CD4-positive, alpha-beta T cell treated with Interferon gamma for 1 hour (primary cell): ENCODE data around the gene YPEL2.
A peak's percentile ranks its signal among the peaks of the same experiment; 100 is the strongest.

Experiments
- DNase-seq: peaks from one replicate; pipeline ENCODE4 v3.0.0-alpha.2; 2020

YPEL2 gene

DNA sequence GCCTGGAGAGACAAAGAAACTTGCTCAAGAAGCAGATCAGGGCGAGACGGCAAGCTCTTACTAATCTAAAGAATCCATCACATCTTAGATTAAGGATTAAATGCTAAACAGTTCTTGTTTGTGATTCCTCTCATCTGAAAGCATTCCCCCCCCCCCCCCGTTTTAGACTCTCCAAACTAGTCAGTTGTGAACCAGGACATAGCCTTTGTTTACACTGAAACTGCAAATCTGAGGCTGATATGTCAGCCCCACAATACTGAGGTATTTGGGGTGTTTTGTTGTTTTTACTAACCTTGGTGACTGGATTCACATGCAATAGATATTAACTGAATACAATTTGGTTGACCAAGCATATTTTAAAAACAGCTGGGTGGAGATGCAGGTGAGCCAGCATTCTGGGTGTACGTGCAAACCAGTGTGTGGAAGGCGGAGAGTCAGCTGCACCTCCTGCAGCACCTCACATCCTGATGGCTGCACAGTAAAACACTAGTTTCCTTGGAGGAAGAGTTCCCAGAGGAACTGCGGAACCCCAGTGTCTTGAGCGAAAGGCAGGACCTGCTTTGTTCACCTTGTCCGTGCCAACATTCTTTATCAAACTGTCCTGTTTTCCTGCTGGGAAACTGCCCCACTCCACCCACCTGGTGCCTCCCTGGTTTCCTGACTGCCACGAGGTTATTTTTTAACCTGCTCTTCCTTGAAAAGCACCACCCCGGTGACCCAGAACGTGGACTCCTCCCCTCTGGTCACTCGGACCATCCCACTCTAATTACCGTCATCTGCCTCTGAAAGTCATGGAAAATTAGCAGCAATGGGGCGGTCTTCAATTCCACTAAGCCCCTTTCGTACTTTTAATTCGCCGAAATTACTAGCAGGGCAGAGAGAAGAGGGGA is 1.2 kb upstream of the YPEL2 start:
- DNase-seq: no peak

DNA sequence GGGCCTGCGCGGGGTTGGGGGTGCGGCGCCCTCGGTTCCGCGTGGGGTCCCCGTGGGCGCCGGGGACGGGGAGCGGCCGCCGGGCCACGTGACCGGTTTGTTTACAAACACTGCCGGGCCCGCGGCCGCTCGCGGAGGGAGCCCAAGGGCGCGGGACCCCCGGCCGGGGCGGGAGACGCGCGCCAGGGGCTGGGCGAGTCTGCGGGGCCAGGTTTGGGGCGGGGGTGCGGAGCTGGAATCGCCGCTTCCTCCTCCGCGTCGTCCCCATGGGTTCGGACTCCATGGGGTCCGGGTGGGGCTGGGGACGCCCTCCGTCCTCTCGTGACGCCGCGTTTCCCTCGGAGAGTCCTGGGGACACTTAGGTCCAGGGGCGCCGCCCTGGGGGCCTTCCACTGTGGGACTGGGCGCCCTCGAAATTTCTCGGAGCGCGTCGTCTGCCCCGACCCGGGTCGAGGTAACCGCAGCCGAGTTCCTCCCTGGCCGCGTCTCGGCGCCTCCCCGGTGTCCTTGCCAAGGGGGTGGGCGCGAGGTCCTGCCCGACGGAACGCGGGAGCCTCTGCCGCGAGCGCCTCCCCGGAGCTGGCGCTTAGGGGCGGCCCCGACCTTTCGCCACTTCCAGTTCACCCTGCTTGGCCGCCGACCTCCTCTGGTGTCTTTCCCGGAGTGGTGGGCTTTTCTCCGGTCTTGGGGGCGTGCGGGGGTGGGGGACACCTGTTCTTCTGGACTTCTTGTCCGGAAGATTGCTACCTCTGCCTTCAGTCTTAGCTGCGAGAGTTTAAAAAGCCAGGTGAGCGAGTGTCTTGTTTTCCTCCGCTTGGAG is 684 bp downstream of the YPEL2 start:
- DNase-seq: peak; percentile 3

DNA sequence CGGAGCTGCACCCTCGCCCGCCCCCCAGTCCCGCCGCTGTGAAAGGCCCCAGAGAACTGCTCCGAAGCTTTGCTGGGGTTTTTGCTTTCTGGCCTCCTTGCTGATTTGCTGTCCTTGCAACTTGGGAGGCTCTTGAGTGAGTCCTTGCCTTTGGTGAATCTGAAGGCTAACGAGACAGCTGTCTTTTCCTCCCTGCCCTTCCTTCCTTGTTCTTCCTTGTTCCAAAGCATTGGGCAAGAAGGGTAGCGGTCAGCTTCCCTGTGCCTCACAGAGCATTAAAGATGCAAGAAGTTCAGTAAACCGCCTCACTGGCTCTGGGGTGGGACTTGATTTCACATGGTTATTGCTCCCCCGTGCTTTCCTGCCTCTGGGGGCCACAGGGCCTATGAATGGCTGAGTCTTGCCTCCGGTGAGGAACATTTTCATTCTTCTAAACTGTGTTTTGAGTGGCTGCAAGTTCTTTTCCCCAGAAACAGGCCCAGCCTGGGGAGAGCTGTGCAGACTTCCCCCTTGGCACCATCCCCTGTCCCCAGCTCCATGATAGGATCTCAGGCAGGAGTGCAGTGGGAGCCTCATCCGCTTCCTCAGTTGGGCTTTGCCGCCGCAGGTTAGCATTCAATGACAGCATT is 1.4 kb downstream of the YPEL2 start:
- no peak for DNase-seq

DNA sequence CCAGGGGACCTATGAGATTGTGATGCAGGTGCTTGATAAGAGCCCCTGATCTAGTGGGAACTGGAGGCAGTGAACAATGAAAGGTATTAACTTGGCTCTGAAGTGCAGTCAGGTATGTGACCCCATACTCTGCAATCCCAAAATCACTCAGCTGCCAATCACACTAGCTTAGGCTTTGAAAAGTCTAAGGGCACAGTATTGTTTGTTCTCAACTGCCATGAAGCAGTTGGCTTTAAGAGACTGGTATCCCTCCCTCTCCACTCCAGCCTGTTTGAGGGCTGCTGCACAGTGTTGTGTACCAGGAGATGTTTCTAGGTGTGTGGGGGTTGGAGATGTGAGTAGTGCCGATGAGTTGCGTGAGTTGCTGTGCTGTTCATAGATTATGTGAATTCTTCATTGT is 2.4 kb downstream of the YPEL2 start:
- DNase-seq: no peak

DNA sequence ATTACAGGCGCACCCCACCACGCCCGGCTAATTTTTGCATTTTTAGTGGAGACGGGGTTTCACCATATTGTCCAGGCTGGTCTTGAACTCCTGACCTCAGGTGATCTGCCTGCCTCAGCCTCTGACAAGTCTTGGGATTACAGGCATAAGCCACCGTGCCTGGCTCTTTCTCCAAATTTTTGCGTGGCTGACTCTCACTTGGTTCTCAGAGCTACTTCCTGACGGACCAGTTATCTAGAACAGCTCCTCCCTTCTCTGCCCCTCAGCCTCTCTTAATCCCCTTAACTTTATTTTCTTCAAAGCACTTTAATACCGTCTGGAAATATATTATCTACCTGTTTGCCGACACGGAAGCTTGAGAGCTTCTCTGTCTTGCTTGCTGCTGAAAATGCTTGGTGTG is 4.2 kb downstream of the YPEL2 start:
- no peak for DNase-seq

DNA sequence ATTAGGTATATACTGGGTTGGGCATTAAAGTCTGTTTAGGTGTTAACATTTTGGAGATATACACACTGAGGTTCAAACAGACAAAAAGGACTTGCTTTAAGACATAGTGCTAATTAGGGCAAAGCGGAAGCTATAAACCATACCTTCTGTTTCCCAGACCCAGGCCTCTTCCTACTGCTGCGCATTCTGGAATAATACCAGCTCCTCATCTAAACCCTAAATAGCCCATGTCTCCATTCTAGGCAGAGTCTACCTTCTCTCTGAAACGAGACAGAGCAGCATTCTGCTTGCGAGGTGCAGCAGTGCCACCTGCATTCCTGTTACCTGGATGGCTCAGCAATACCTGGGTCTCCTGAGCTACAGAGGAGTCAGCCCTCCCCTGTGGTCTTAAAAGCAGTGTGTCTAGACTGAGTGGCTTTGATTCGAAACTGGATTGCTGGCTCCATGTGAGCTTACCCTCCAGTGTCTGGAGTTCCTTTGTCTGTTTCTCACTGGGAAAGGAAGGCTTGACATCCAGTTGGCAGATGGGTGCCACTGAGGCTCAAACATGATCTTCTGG is 6.4 kb downstream of the YPEL2 start:
- no peak for DNase-seq

DNA sequence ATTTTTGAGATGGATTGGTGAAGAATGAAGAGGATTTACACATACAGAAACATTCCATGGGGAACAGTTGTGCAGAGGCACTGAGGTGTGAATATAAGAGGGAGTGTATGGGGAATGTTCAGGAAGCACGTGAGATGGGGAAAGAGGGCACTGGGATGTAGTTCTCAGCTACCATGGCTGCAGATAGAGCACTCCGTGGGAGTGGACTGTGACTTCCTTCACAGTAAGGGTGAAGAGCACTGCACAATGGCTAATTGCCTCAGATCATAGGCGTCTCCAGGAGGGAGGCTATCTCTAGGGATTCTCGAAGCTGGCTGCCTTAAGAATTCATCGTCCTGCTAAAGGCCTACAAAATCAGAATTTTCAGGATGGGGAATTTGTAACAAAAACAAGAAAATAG is 7.0 kb downstream of the YPEL2 start:
- no peak for DNase-seq

DNA sequence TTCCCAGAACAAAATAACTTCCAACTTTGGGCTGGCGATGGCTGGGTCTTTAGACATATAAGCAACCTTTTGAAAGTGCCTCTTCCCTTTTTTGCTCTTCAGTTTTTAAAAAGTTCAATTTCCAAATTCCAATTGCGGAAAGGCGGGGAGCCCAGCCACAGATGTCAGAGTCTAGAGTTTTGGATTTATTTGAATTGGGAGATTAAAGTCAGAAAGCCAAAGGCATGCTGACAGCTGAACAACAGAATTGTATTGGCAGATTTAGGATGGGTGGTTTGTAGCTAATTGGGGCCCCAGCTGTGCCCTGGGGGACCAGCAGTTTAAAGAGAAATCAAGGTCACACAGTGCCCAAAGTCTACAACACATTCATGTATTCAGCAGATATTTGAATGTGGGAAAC is 10.5 kb downstream of the YPEL2 start:
- DNase-seq: no peak

DNA sequence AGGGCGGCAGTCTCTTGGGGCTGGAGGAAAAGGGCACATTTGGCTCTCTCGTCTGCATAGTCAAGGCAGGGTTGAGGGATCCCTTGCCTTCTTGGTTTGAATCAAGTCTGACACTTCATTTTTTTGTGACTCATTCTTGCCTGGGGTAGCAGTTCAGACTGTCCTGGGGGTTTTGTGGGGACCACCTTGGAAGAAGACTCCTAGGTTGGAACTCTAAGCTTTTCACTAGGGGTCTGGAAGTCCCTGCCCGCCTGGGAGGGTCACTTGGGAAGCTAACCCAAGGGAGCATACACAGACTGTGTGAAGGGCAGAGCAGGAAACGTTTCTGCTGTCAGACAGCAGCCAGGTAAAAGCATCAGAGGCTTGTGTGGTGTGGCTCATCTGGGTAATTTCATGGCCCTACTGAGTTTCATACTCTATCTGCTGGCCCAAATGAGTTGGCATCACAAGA is 11.3 kb downstream of the YPEL2 start:
- no peak for DNase-seq

DNA sequence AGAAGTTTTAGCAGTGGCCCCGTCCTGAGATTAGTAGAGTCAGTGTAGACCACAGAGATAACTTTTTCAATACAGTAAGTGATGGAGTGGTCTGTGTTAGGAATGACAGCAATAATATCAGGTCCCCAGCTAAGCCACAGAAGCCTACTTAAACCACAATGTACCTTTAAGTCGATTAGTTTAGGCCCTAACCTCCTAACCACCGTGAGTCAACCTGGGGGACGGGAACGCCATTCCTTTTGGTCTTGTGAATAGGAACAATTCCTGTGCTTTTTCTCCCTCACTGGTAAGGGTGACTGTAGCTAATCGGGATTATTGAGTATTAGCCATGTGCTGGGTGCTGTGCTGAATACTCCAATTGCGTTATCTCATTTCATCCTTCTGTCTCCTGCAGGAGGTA is 14.0 kb downstream of the YPEL2 start:
- no peak for DNase-seq

DNA sequence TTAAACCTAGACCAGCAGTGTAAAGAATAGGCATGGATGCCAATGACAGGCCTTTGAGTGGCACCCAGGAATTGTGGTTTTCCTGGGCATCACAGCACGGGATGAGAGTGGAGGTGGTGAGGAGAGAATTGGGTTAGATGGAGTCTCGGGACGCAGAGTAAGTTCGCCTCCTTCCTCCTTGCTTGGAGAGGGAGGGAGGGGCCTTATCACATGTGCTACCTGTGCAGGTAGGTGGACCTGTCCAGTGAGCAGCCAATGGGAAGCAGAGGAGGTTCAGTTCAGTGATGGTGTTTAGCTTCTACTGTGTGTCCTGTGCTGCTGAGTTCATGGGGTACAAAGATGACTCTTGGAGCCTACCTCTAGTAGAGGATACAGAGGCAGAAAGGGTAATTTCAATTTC is 14.9 kb downstream of the YPEL2 start:
- no peak for DNase-seq

DNA sequence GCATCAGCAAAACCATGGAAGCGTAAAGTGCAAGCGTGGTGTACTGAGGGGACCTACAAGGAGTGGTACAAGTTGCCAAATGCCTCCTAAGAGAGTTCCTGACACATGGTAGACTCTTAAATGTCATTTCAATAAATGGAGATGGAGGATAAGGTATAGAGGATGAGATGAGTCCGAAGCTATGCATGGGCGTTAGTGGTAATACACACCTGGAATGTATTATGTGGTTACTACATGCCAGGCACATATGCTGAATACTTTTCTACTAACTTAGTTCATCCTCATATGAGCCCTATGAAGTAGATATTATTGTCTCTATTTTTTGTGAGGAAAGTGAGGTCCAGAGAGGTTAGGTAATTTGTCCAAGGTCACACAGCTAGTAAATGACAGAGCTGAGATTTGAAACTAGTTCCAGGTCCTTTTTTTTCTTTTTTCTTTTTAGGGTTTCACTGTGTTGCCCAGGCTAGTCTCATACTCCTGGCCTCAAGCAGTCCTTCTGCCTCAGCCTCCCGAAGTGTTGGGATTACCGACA is 15.5 kb downstream of the YPEL2 start:
- no peak for DNase-seq

DNA sequence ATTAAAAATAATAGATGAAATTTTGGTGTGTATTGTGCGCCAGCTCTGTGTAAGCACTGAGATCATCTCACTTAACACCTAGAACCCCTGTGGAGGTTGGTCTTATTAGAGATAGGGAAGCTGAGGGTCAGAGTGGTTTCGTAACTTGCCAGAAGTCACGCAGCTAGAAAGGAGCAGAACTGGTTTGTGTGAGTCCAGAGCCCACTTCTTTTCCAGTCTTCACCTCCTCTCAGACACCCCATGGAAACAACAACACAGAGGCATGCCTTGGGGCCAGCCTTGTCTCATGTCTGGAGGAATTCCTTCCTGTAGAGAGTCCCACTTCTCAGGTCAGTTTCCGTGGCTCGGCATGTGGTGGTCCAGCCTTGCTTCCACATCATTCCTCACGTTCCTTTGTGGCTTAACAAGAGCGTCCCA is 16.5 kb downstream of the YPEL2 start:
- no peak for DNase-seq

DNA sequence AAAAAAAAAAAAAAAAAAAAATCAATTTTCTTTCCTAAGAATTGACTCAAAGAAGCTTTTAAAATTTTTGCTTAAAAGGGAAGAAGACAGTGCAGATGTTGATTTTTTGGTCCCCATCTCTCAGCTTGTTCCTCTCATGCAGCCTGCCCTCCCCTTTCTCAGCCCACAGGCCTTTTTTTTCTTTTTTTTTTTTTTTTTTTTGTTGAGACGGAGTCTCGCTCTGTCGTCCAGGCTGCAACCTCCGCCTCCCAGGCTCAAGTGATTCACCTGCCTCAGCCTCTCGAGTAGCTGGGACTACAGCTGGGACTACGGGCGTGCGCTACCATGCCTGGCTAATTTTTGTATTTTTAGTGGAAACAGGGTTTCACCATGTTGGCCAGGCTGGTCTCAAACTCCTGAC is 17.7 kb downstream of the YPEL2 start:
- DNase-seq: no peak

DNA sequence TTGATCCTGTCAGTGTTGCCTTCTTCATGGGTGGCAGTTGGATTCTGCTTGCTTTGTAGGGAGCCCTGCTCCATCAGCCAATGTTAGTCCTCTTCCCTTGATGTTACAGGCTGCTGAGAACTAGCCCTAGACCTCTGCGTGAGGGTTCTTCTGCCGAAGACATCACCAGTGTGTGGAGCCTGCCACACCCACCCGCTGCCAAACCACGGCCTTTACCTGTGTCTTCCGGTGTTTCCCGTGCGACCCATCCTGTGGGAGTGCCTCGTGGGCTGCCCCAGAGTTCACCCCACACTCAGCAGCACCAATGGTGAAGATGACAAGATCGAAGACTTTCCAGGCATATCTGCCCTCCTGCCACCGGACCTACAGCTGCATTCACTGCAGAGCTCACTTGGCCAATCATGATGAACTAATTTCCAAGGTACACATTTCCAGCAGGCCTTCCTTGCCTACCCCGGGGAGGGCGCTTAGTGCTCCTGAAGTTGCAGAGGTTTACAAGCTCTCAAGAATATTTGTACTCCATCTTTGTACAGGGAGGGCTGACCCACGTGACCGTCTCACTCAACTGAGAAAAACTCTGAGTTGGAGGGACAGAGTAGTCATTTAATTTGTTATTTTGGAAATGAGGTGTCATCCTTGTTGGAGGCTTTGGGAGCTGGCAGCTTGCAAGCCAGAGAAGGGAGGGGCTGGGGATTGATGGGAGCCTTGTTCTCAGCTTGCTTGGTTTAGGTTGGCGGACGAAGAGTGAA is 21.8 kb downstream of the YPEL2 start:
- no peak for DNase-seq

DNA sequence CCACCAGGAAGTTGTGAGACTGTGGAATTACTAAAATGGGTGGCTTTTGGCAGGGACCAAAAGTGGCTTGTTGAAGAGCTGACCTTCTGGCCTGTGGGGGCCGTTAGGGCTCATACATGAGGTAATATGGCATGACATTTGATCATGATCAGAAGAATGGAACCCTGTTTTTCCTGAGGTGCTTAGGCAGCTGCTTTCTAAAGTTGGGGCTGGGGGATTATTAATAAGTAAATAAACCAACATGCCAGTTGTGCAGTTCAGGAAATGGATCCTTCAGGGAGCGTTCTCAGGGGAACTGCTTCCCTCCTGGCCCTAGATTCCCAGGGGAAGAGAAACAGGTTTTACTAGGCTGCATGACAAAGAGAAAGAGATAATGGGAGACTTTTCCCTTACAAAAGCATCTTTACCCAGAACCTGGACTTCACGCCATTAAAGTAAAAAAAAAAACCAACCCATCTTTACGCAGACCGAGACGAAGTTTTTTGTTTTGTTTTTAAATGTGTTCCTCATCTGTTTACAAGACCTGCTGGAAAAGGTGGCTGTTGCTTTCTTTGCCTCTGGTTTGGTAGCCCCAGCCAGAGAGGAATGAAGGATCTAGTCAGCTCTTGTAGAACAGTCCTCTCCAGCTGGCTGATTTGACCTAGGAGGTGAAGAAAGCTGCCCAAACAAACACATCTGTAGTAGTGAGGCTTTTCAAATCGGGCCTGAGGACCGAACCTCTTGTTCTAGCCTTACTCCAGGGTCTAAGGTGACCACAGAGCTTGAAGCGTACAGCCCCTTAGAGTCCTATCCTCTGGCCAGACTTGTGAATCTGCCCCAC is 22.7 kb downstream of the YPEL2 start:
- no peak for DNase-seq

DNA sequence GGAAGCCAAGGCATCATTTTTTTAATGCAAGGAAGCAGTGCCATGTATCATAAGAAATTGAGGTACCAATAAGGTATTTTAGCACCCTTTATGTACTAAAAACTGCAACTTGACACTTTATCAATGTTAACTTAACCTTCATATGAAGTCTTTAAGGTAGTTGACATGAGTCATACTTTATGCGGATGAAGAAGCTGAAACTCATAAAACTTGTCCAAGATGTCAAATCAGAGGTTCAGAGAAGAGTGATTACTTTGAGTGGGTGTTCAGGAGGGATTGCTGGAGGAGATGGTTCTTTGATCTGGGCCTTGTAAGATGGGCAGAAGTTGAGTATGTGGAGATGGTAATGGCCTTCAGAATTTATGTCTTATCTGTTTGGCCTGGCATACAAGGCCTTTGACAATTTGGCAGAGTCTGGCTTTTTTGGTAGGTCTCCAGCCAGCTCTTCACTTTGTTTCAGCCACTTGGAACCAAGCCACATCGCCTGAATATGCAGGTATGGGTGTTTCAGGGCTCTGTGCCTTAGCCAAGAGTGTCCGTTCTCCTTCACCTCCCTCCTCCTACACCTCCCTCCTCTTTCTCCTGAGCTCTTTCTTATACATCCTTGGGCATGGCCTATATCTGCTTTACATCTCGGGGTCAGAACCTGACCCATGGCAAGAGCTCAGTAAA is 23.7 kb downstream of the YPEL2 start:
- no peak for DNase-seq

DNA sequence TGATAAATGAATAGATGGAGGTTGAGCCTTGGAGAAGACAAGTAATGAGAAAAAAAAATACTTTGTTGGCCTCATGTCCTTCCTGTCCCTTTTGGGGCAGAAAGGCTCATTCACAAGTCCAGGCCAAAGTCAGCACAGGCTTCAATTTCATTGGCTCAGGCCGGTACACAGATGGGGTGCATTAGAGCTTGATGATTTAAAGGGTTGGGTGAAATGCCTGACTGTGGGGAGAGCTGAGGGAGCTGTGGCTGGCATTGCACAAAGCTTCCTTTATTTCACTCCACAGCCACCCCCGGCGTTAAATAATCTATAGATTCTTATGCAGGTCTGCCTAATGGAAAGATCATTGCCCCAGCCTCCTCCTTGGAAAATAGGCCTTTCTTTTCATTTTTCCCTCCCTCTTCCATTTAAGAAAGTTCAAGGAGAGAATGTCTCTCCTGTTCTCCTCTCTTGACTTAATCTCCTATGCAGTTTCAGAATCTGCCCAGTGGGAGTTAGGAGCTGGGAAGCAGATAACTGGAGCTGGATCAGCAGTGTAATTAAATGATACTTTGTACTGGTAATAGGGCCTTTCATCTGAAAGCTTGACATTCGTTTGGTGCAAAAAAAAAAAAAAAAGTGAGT is 24.4 kb downstream of the YPEL2 start:
- DNase-seq: no peak

DNA sequence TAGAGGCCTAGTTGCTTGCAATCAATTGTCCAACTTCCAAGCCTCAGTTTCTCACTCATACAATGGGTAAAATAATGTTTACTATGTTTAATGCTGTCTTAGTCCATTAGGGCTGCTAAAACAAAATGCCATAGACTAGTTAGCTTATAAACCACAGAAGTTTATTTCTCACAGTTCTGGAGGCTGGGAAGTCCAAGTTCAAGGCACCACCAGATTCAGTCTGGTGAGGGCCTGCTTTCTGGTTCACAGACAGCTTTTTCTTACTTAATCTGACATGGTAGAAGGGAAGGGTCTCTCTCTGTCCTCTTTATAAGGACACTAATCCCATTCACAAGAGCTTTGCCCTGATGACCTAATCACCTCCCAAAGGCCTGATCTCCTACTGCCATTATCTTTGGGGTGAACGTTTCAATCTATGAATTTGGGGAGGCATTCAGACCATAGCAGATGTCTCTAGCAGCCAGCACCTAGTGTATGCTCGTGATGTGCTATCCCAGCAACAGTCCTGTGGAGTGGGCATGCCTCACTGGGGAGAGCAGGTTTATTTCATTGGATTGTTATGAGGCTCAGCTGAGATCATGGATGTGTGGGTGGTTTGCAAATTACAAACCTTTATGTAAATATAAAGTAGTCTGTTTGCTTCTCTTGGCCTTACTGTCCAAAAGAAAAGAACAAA is 25.2 kb downstream of the YPEL2 start:
- DNase-seq: no peak

DNA sequence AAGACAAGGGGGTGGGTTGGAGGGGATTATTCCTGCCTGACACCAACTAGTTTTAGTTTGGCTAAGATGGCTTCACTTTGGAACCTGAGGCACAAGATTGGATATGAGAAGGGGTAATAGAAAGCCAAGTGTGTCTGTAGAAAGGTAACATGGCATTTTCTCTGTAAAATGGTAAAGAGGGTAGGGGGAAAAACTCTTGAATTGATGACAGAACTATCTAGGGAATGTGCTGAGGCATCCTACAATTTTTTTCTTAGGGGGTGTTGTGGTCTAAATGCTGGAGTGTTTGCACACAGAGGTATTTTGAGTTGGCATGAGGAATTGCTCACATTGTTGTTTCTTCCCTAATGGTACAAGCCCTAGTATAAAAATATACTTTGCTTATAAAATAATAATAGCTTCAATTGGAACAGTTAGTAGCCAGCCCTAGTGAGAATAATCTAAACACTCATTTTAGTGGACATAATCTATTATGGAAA is 25.8 kb downstream of the YPEL2 start:
- DNase-seq: no peak
